ENCODE results near the gene ATP9A. TPM values are rescaled to one million over a fixed set of nuclear protein-coding genes. Genes with fewer than 3 reads are reported as not detected.

Gene ATP9A
- total and polyA plus RNA-seq, 2 of the 8 experiments (the other 6 are each of a cell fraction or from before 2014, with no cell fraction given), result 5.0 to 6.4 TPM

DNA sequence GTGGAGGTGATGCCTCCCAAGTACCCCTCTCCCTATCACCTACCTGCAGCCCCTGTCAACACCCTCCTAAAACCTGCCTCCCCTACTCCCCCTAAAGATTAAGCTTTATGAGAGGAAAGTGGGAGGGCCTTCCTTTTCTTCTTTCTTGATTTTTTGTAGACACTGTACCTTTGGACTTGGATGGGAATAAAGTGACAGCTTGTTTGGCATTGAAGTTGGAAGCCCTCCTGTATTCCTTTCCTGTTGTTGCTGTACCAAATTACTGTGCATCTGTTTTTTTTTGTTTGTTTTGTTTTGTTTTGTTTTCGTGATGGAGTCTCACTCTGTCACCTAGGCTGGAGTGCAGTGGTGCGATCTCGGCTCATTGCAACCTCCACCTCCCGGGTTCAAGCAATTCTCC, 126.3 kb downstream of the ATP9A start (continued):
- TF ChIP-seq, protein P1, sequence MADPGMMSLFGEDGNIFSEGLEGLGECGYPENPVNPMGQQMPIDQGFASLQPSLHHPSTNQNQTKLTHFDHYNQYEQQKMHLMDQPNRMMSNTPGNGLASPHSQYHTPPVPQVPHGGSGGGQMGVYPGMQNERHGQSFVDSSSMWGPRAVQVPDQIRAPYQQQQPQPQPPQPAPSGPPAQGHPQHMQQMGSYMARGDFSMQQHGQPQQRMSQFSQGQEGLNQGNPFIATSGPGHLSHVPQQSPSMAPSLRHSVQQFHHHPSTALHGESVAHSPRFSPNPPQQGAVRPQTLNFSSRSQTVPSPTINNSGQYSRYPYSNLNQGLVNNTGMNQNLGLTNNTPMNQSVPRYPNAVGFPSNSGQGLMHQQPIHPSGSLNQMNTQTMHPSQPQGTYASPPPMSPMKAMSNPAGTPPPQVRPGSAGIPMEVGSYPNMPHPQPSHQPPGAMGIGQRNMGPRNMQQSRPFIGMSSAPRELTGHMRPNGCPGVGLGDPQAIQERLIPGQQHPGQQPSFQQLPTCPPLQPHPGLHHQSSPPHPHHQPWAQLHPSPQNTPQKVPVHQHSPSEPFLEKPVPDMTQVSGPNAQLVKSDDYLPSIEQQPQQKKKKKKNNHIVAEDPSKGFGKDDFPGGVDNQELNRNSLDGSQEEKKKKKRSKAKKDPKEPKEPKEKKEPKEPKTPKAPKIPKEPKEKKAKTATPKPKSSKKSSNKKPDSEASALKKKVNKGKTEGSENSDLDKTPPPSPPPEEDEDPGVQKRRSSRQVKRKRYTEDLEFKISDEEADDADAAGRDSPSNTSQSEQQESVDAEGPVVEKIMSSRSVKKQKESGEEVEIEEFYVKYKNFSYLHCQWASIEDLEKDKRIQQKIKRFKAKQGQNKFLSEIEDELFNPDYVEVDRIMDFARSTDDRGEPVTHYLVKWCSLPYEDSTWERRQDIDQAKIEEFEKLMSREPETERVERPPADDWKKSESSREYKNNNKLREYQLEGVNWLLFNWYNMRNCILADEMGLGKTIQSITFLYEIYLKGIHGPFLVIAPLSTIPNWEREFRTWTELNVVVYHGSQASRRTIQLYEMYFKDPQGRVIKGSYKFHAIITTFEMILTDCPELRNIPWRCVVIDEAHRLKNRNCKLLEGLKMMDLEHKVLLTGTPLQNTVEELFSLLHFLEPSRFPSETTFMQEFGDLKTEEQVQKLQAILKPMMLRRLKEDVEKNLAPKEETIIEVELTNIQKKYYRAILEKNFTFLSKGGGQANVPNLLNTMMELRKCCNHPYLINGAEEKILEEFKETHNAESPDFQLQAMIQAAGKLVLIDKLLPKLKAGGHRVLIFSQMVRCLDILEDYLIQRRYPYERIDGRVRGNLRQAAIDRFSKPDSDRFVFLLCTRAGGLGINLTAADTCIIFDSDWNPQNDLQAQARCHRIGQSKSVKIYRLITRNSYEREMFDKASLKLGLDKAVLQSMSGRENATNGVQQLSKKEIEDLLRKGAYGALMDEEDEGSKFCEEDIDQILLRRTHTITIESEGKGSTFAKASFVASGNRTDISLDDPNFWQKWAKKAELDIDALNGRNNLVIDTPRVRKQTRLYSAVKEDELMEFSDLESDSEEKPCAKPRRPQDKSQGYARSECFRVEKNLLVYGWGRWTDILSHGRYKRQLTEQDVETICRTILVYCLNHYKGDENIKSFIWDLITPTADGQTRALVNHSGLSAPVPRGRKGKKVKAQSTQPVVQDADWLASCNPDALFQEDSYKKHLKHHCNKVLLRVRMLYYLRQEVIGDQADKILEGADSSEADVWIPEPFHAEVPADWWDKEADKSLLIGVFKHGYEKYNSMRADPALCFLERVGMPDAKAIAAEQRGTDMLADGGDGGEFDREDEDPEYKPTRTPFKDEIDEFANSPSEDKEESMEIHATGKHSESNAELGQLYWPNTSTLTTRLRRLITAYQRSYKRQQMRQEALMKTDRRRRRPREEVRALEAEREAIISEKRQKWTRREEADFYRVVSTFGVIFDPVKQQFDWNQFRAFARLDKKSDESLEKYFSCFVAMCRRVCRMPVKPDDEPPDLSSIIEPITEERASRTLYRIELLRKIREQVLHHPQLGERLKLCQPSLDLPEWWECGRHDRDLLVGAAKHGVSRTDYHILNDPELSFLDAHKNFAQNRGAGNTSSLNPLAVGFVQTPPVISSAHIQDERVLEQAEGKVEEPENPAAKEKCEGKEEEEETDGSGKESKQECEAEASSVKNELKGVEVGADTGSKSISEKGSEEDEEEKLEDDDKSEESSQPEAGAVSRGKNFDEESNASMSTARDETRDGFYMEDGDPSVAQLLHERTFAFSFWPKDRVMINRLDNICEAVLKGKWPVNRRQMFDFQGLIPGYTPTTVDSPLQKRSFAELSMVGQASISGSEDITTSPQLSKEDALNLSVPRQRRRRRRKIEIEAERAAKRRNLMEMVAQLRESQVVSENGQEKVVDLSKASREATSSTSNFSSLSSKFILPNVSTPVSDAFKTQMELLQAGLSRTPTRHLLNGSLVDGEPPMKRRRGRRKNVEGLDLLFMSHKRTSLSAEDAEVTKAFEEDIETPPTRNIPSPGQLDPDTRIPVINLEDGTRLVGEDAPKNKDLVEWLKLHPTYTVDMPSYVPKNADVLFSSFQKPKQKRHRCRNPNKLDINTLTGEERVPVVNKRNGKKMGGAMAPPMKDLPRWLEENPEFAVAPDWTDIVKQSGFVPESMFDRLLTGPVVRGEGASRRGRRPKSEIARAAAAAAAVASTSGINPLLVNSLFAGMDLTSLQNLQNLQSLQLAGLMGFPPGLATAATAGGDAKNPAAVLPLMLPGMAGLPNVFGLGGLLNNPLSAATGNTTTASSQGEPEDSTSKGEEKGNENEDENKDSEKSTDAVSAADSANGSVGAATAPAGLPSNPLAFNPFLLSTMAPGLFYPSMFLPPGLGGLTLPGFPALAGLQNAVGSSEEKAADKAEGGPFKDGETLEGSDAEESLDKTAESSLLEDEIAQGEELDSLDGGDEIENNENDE (IDR thresholded peaks at IDR 0.05; ENCODE audit: insufficient replicate concordance, low read length), result no peak
- TF ChIP-seq RBBP5 (IDR thresholded peaks at IDR 0.05; ENCODE audit: borderline replicate concordance, low read depth, low read length) (no peak), ZNF274 (IDR thresholded peaks at IDR 0.05; ENCODE audit: borderline replicate concordance, extremely low read depth, low read length) (no peak), TAF7 (optimal IDR thresholded peaks at IDR 0.05; ENCODE audit: borderline replicate concordance, low read depth, low read length) (no peak)

Measured in H1 (cell line).